ENCODE results near the gene PEX11G. TPM values are rescaled to one million over a fixed set of nuclear protein-coding genes. Genes with fewer than 3 reads are reported as not detected.

Gene PEX11G
- total RNA-seq, 1 donor from 2014 or later: 5.5 TPM

- Mint-ChIP-seq H3K36me3 (ENCODE audit: insufficient read depth) (peaks cover 5% of the 10 kb centered on the region), H3K4me1 (ENCODE audit: low read depth) (peaks cover 13% of the 10 kb centered on the region), H3K27ac (no peak overlapping the region), H3K4me3 (ENCODE audit: low read depth) (no peak overlapping the region), H3K9me3 (ENCODE audit: low read depth) (no peaks in the 10 kb centered on the region), H3K27me3 (no peaks in the 10 kb centered on the region)
- no peak for DNase-seq (ENCODE audit: low spot score, unreplicated experiment)
- TF ChIP-seq CTCF (IDR thresholded peaks at IDR 0.05; ENCODE audit: unreplicated experiment): no peak
Observed at GRCh38 chr19:7429638-7430282, 59.1 kb downstream of the PEX11G start.

- H3K27ac Mint-ChIP-seq: no peak overlapping the region
- peaks cover 13% of the 10 kb centered on the region for H3K4me1 Mint-ChIP-seq (ENCODE audit: low read depth)
- H3K27me3 Mint-ChIP-seq: no peaks in the 10 kb centered on the region
- H3K4me3 Mint-ChIP-seq (ENCODE audit: low read depth): no peak overlapping the region
- H3K36me3 Mint-ChIP-seq (ENCODE audit: insufficient read depth): peaks cover 1% of the 10 kb centered on the region
- no peaks in the 10 kb centered on the region for H3K9me3 Mint-ChIP-seq (ENCODE audit: low read depth)
- no peak for TF ChIP-seq CTCF (IDR thresholded peaks at IDR 0.05; ENCODE audit: unreplicated experiment)
- DNase-seq (ENCODE audit: low spot score, unreplicated experiment): no peak
Observed at GRCh38 chr19:7428651-7429113, 60.2 kb downstream of the PEX11G start.

GRCh38 chr19:7427944-7428343, 60.9 kb downstream of the PEX11G start:
- Mint-ChIP-seq H3K36me3 (ENCODE audit: insufficient read depth) (peaks cover 1% of the 10 kb centered on the region), H3K4me3 (ENCODE audit: low read depth) (no peak overlapping the region), H3K4me1 (ENCODE audit: low read depth) (peaks cover 13% of the 10 kb centered on the region), H3K27me3 (no peaks in the 10 kb centered on the region), H3K9me3 (ENCODE audit: low read depth) (no peaks in the 10 kb centered on the region), H3K27ac (peak overlapping the region; percentile 19)
- TF ChIP-seq CTCF (IDR thresholded peaks at IDR 0.05; ENCODE audit: unreplicated experiment): no peak
- no peak for DNase-seq (ENCODE audit: low spot score, unreplicated experiment)

- Mint-ChIP-seq H3K4me3 (ENCODE audit: low read depth) (no peak overlapping the region), H3K4me1 (ENCODE audit: low read depth) (peaks cover 19% of the 10 kb centered on the region), H3K36me3 (ENCODE audit: insufficient read depth) (peaks cover 4% of the 10 kb centered on the region), H3K27me3 (no peaks in the 10 kb centered on the region), H3K27ac (peak overlapping the region; percentile 84), H3K9me3 (ENCODE audit: low read depth) (no peaks in the 10 kb centered on the region)
- DNase-seq (ENCODE audit: low spot score, unreplicated experiment): no peak
- TF ChIP-seq CTCF (IDR thresholded peaks at IDR 0.05; ENCODE audit: unreplicated experiment): no peak
Observed at GRCh38 chr19:7426986-7427385, 61.8 kb downstream of the PEX11G start.

Other genes starting within 250 kb of the PEX11G start
- 67.5 and 69.2 TPM in 2 replicates for gene INSR, start 194.6 kb downstream of the PEX11G start, total RNA-seq
- gene ARHGEF18, start 140.1 kb downstream of the PEX11G start, total RNA-seq: 53.4 and 60.8 TPM in 2 replicates
- gene ZNF358, start 27.1 kb upstream of the PEX11G start, total RNA-seq: 78.0 and 86.1 TPM in 2 replicates
- 16.5 and 18.3 TPM in 2 replicates for gene MCOLN1, start 33.6 kb upstream of the PEX11G start, total RNA-seq
- 131 and 140 TPM in 2 replicates for gene PNPLA6, start 46.7 kb upstream of the PEX11G start, total RNA-seq
- gene CAMSAP3, start 106.8 kb upstream of the PEX11G start, total RNA-seq: 103 and 115 TPM in 2 replicates
- gene XAB2, start 140.5 kb upstream of the PEX11G start, total RNA-seq: 38.8 and 40.3 TPM in 2 replicates
- gene PET100, start 140.8 kb upstream of the PEX11G start, total RNA-seq: 150 and 184 TPM in 2 replicates
- gene PCP2, start 144.7 kb upstream of the PEX11G start, total RNA-seq: 1.0 and 2.0 TPM in 2 replicates
- 141 and 143 TPM in 2 replicates for gene STXBP2, start 148.1 kb upstream of the PEX11G start, total RNA-seq
- gene RETN, start 180.0 kb upstream of the PEX11G start, total RNA-seq: not detected in 2 replicates
- not detected in 2 replicates for gene MCEMP1, start 188.1 kb upstream of the PEX11G start, total RNA-seq
- 71.5 and 88.8 TPM in 2 replicates for gene TRAPPC5, start 191.8 kb upstream of the PEX11G start, total RNA-seq
- gene FCER2, start 213.1 kb upstream of the PEX11G start, total RNA-seq: not detected in 2 replicates
- gene CLEC4G, start 243.1 kb upstream of the PEX11G start, total RNA-seq: not detected in 2 replicates

Data from progenitor cell of endocrine pancreas (in vitro differentiated cells).